ENCODE measurements around the gene FBXL16.

Gene FBXL16

GRCh38 chr16:657487-657886 is 48.1 kb downstream of the FBXL16 start:
- Histone ChIP-seq H3K27me3 (ENCODE audit: control insufficient read depth, insufficient read depth, low read length) (no peaks in the 10 kb centered on the region), H3K79me2 (no peaks in the 10 kb centered on the region), H3K4me2 (ENCODE audit: low read length) (no peak overlapping the region), H3K4me1 (peaks cover 4% of the 10 kb centered on the region), H3K4me3 (ENCODE audit: low read depth, low read length) (no peak overlapping the region), H3K9me3 (ENCODE audit: control insufficient read depth, low read length) (no peaks in the 10 kb centered on the region), H2AFZ (no peak overlapping the region), H3K27ac (no peak overlapping the region), H3K9ac (no peak overlapping the region), H3K36me3 (ENCODE audit: control insufficient read depth, insufficient read depth, low read length) (no peaks in the 10 kb centered on the region)
- no peak for TF ChIP-seq CTCF (IDR thresholded peaks at IDR 0.05)

- Histone ChIP-seq H3K9me3 (ENCODE audit: control insufficient read depth, low read length) (no peaks in the 10 kb centered on the region), H2AFZ (no peak overlapping the region), H3K4me1 (peaks cover 4% of the 10 kb centered on the region), H3K4me3 (ENCODE audit: low read depth, low read length) (no peak overlapping the region), H3K9ac (no peak overlapping the region), H3K27me3 (ENCODE audit: control insufficient read depth, insufficient read depth, low read length) (no peaks in the 10 kb centered on the region), H3K4me2 (ENCODE audit: low read length) (no peak overlapping the region), H3K79me2 (no peaks in the 10 kb centered on the region), H3K27ac (no peak overlapping the region), H3K36me3 (ENCODE audit: control insufficient read depth, insufficient read depth, low read length) (no peaks in the 10 kb centered on the region)
- no peak for TF ChIP-seq CTCF (IDR thresholded peaks at IDR 0.05)
These were observed 51.6 kb downstream of the FBXL16 start for GRCh38 chr16:654034-654433.

- H3K36me3 ChIP-seq (ENCODE audit: control insufficient read depth, insufficient read depth, low read length), result no peaks in the 10 kb centered on the region
- no peak for TF ChIP-seq CTCF (IDR thresholded peaks at IDR 0.05)
- H3K27me3 ChIP-seq (ENCODE audit: control insufficient read depth, insufficient read depth, low read length), result no peaks in the 10 kb centered on the region
- H3K9me3 ChIP-seq (ENCODE audit: control insufficient read depth, low read length), result no peaks in the 10 kb centered on the region
- H3K4me3 ChIP-seq (ENCODE audit: low read depth, low read length), result no peak overlapping the region
- H3K9ac ChIP-seq, result no peak overlapping the region
- no peak overlapping the region for H2AFZ ChIP-seq
- H3K4me1 ChIP-seq, result peaks cover 12% of the 10 kb centered on the region
- no peak overlapping the region for H3K4me2 ChIP-seq (ENCODE audit: low read length)
- no peak overlapping the region for H3K27ac ChIP-seq
- no peaks in the 10 kb centered on the region for H3K79me2 ChIP-seq
These were observed 52.9 kb downstream of the FBXL16 start for GRCh38 chr16:652454-653305.

DNA sequence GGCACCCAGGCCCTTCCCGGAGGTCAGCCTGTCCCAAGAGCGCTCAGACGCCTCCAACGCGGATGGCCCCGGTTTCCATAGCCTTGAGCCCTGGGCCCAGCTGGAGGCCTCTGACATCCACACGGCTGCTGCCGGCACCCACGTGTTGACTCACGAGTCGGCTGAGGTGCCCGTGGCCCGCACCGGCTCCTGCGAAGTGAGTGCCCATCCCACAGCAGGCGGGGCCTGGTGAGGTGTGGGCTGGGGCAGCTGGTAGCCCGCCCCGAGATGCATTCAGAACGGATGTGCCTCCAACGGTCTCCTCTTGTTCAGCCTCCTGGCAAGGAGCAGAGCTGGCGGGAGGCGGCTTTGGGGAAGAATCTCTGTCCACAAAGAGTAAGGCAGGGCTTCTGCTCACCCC is 53.8 kb downstream of the FBXL16 start:
- peaks cover 20% of the 10 kb centered on the region for H3K4me1 ChIP-seq
- H3K4me3 ChIP-seq (ENCODE audit: low read depth, low read length), result no peak overlapping the region
- no peaks in the 10 kb centered on the region for H3K27me3 ChIP-seq (ENCODE audit: control insufficient read depth, insufficient read depth, low read length)
- H3K36me3 ChIP-seq (ENCODE audit: control insufficient read depth, insufficient read depth, low read length), result no peaks in the 10 kb centered on the region
- TF ChIP-seq CTCF (IDR thresholded peaks at IDR 0.05), result no peak
- H2AFZ ChIP-seq, result no peak overlapping the region
- no peak overlapping the region for H3K9ac ChIP-seq
- H3K79me2 ChIP-seq, result peaks cover under 1% of the 10 kb centered on the region
- H3K27ac ChIP-seq, result no peak overlapping the region
- H3K4me2 ChIP-seq (ENCODE audit: low read length), result no peak overlapping the region
- no peaks in the 10 kb centered on the region for H3K9me3 ChIP-seq (ENCODE audit: control insufficient read depth, low read length)

GRCh38 chr16:649631-650030 is 56.0 kb downstream of the FBXL16 start:
- H3K27me3 ChIP-seq (ENCODE audit: control insufficient read depth, insufficient read depth, low read length), result no peaks in the 10 kb centered on the region
- peak overlapping the region; percentile 85 for H3K4me2 ChIP-seq (ENCODE audit: low read length)
- H3K27ac ChIP-seq, result no peak overlapping the region
- H3K4me3 ChIP-seq (ENCODE audit: low read depth, low read length), result peak overlapping the region; percentile 53
- no peak for TF ChIP-seq CTCF (IDR thresholded peaks at IDR 0.05)
- H2AFZ ChIP-seq, result peak overlapping the region; percentile 82
- H3K79me2 ChIP-seq, result peaks cover 15% of the 10 kb centered on the region
- H3K9me3 ChIP-seq (ENCODE audit: control insufficient read depth, low read length), result no peaks in the 10 kb centered on the region
- no peaks in the 10 kb centered on the region for H3K36me3 ChIP-seq (ENCODE audit: control insufficient read depth, insufficient read depth, low read length)
- H3K9ac ChIP-seq, result peak overlapping the region; percentile 57
- peaks cover 34% of the 10 kb centered on the region for H3K4me1 ChIP-seq

All from parathyroid adenoma (tissue), 2 donors.